ENCODE data around the gene EPS8L1.
"Not testable (repeated sequence)": the region's sequence is repeated elsewhere in the genome, so short reads cannot be mapped to it uniquely, and the experiment has no call there.

Gene EPS8L1

GRCh38 chr19:55048446-55048845, 27.2 kb upstream of the EPS8L1 start:
- Histone ChIP-seq H3K9me3 (ENCODE audit: control insufficient read depth, low read length) (no peaks in the 10 kb centered on the region), H3K4me1 (ENCODE audit: control insufficient read depth, insufficient read depth, low read length, poor library complexity, severe bottlenecking) (no peaks in the 10 kb centered on the region), H3K27me3 (replicated peaks; ENCODE audit: control insufficient read depth, insufficient read depth, low read length, poor library complexity, severe bottlenecking) (no peaks in the 10 kb centered on the region), H3K36me3 (ENCODE audit: control insufficient read depth, insufficient read depth, low read length) (peaks cover 66% of the 10 kb centered on the region), H3K4me3 (ENCODE audit: insufficient read depth, low read depth, low read length, poor library complexity, severe bottlenecking) (no peak overlapping the region), H3K27ac (ENCODE audit: insufficient read depth, low read length, poor library complexity, severe bottlenecking) (no peak overlapping the region)
- DNase-seq, result no peak

GRCh38 chr19:55050749-55051532, 24.7 kb upstream of the EPS8L1 start:
- Histone ChIP-seq H3K4me1 (ENCODE audit: control insufficient read depth, insufficient read depth, low read length, poor library complexity, severe bottlenecking) (no peaks in the 10 kb centered on the region), H3K4me3 (ENCODE audit: insufficient read depth, low read depth, low read length, poor library complexity, severe bottlenecking) (no peak overlapping the region), H3K27me3 (replicated peaks; ENCODE audit: control insufficient read depth, insufficient read depth, low read length, poor library complexity, severe bottlenecking) (no peaks in the 10 kb centered on the region), H3K9me3 (ENCODE audit: control insufficient read depth, low read length) (no peaks in the 10 kb centered on the region), H3K27ac (ENCODE audit: insufficient read depth, low read length, poor library complexity, severe bottlenecking) (no peak overlapping the region), H3K36me3 (ENCODE audit: control insufficient read depth, insufficient read depth, low read length) (peaks cover 64% of the 10 kb centered on the region)
- DNase-seq, result no peak

- Histone ChIP-seq H3K9me3 (ENCODE audit: control insufficient read depth, low read length) (no peaks in the 10 kb centered on the region), H3K4me3 (ENCODE audit: insufficient read depth, low read depth, low read length, poor library complexity, severe bottlenecking) (no peak overlapping the region), H3K27ac (ENCODE audit: insufficient read depth, low read length, poor library complexity, severe bottlenecking) (no peak overlapping the region), H3K4me1 (ENCODE audit: control insufficient read depth, insufficient read depth, low read length, poor library complexity, severe bottlenecking) (no peaks in the 10 kb centered on the region), H3K36me3 (ENCODE audit: control insufficient read depth, insufficient read depth, low read length) (peaks cover 55% of the 10 kb centered on the region), H3K27me3 (replicated peaks; ENCODE audit: control insufficient read depth, insufficient read depth, low read length, poor library complexity, severe bottlenecking) (no peaks in the 10 kb centered on the region)
- no peak for DNase-seq
Measured at GRCh38 chr19:55053735-55054134, 21.9 kb upstream of the EPS8L1 start.

GRCh38 chr19:55056827-55057226, 18.8 kb upstream of the EPS8L1 start:
- H3K27me3 ChIP-seq (replicated peaks; ENCODE audit: control insufficient read depth, insufficient read depth, low read length, poor library complexity, severe bottlenecking), result no peaks in the 10 kb centered on the region
- no peak for DNase-seq
- no peak overlapping the region for H3K27ac ChIP-seq (ENCODE audit: insufficient read depth, low read length, poor library complexity, severe bottlenecking)
- no peak overlapping the region for H3K4me3 ChIP-seq (ENCODE audit: insufficient read depth, low read depth, low read length, poor library complexity, severe bottlenecking)
- H3K36me3 ChIP-seq (ENCODE audit: control insufficient read depth, insufficient read depth, low read length), result peaks cover 36% of the 10 kb centered on the region
- H3K4me1 ChIP-seq (ENCODE audit: control insufficient read depth, insufficient read depth, low read length, poor library complexity, severe bottlenecking), result no peaks in the 10 kb centered on the region
- H3K9me3 ChIP-seq (ENCODE audit: control insufficient read depth, low read length), result no peaks in the 10 kb centered on the region

- Histone ChIP-seq H3K27me3 (replicated peaks; ENCODE audit: control insufficient read depth, insufficient read depth, low read length, poor library complexity, severe bottlenecking) (no peaks in the 10 kb centered on the region), H3K36me3 (ENCODE audit: control insufficient read depth, insufficient read depth, low read length) (peaks cover 20% of the 10 kb centered on the region), H3K4me3 (ENCODE audit: insufficient read depth, low read depth, low read length, poor library complexity, severe bottlenecking) (no peak overlapping the region), H3K27ac (ENCODE audit: insufficient read depth, low read length, poor library complexity, severe bottlenecking) (no peak overlapping the region), H3K9me3 (ENCODE audit: control insufficient read depth, low read length) (no peaks in the 10 kb centered on the region), H3K4me1 (ENCODE audit: control insufficient read depth, insufficient read depth, low read length, poor library complexity, severe bottlenecking) (peaks cover 7% of the 10 kb centered on the region)
- no peak for DNase-seq
Measured at GRCh38 chr19:55058781-55059610, 16.7 kb upstream of the EPS8L1 start.

- not testable (repeated sequence) for H3K27me3 ChIP-seq (replicated peaks; ENCODE audit: control insufficient read depth, insufficient read depth, low read length, poor library complexity, severe bottlenecking); H3K4me3 ChIP-seq (ENCODE audit: insufficient read depth, low read depth, low read length, poor library complexity, severe bottlenecking); H3K27ac ChIP-seq (ENCODE audit: insufficient read depth, low read length, poor library complexity, severe bottlenecking); H3K9me3 ChIP-seq (ENCODE audit: control insufficient read depth, low read length); DNase-seq; H3K4me1 ChIP-seq (ENCODE audit: control insufficient read depth, insufficient read depth, low read length, poor library complexity, severe bottlenecking)
- peaks cover 19% of the 10 kb centered on the region for H3K36me3 ChIP-seq (ENCODE audit: control insufficient read depth, insufficient read depth, low read length)
Measured at GRCh38 chr19:55060287-55060686, 15.4 kb upstream of the EPS8L1 start.

- Histone ChIP-seq H3K4me1 (ENCODE audit: control insufficient read depth, insufficient read depth, low read length, poor library complexity, severe bottlenecking) (peaks cover 7% of the 10 kb centered on the region), H3K4me3 (ENCODE audit: insufficient read depth, low read depth, low read length, poor library complexity, severe bottlenecking) (peak within 1 kb of the TSS; percentile 81), H3K9me3 (ENCODE audit: control insufficient read depth, low read length) (no peaks in the 10 kb centered on the region), H3K27ac (ENCODE audit: insufficient read depth, low read length, poor library complexity, severe bottlenecking) (peak within 1 kb of the TSS; percentile 60), H3K27me3 (replicated peaks; ENCODE audit: control insufficient read depth, insufficient read depth, low read length, poor library complexity, severe bottlenecking) (peaks cover 1% of the 10 kb centered on the region), H3K36me3 (ENCODE audit: control insufficient read depth, insufficient read depth, low read length) (no peaks in the 10 kb centered on the region)
- DNase-seq, result peak; percentile 93 to 97 (median 96)
Measured at GRCh38 chr19:55062735-55063491, 12.8 kb upstream of the EPS8L1 start, which contains the start of gene RDH13. Gene RDH13 (minus strand): TSS chr19:55063148. CDS start chr19:55063032, 116 bp downstream.

GRCh38 chr19:55063492-55063843, 12.2 kb upstream of the EPS8L1 start:
- DNase-seq, result no peak
- H3K27me3 ChIP-seq (replicated peaks; ENCODE audit: control insufficient read depth, insufficient read depth, low read length, poor library complexity, severe bottlenecking), result peaks cover 4% of the 10 kb centered on the region
- H3K27ac ChIP-seq (ENCODE audit: insufficient read depth, low read length, poor library complexity, severe bottlenecking), result no peak overlapping the region
- peaks cover 7% of the 10 kb centered on the region for H3K4me1 ChIP-seq (ENCODE audit: control insufficient read depth, insufficient read depth, low read length, poor library complexity, severe bottlenecking)
- no peak overlapping the region for H3K4me3 ChIP-seq (ENCODE audit: insufficient read depth, low read depth, low read length, poor library complexity, severe bottlenecking)
- H3K36me3 ChIP-seq (ENCODE audit: control insufficient read depth, insufficient read depth, low read length), result no peaks in the 10 kb centered on the region
- H3K9me3 ChIP-seq (ENCODE audit: control insufficient read depth, low read length), result no peaks in the 10 kb centered on the region

GRCh38 chr19:55065516-55065915, 10.2 kb upstream of the EPS8L1 start:
- H3K27ac ChIP-seq (ENCODE audit: insufficient read depth, low read length, poor library complexity, severe bottlenecking); H3K9me3 ChIP-seq (ENCODE audit: control insufficient read depth, low read length); H3K4me3 ChIP-seq (ENCODE audit: insufficient read depth, low read depth, low read length, poor library complexity, severe bottlenecking); DNase-seq; H3K27me3 ChIP-seq (replicated peaks; ENCODE audit: control insufficient read depth, insufficient read depth, low read length, poor library complexity, severe bottlenecking); H3K36me3 ChIP-seq (ENCODE audit: control insufficient read depth, insufficient read depth, low read length): not testable (repeated sequence)
- H3K4me1 ChIP-seq (ENCODE audit: control insufficient read depth, insufficient read depth, low read length, poor library complexity, severe bottlenecking), result peaks cover 14% of the 10 kb centered on the region

All from effector memory CD4-positive, alpha-beta T cell (primary cell).